SU-DHL-6 (cell line): Measurements from ENCODE around the gene JAKMIP1.

ENCODE experiments used
- H2AFZ ChIP-seq: fragments of 200-600 bp; sonication (generic); 2 replicates; pipeline ENCODE4 v1.6.1; 2014; ENCODE audit warnings: low read depth, mild to moderate bottlenecking, moderate library complexity, mixed read lengths, antibody characterized with exemption, low read length; ENCODE audit not compliant: severe bottlenecking
- H3F3A ChIP-seq: fragments of 200-600 bp; shearing (Covaris generic); 2 replicates; pipeline ENCODE4 v1.6.0; 2016; ENCODE audit warnings: antibody characterized with exemption, mild to moderate bottlenecking; ENCODE audit not compliant: insufficient read depth
- H3K27ac ChIP-seq: fragments of 200-600 bp; sonication (generic); 2 replicates; pipeline ENCODE4 v1.5.1; 2016; ENCODE audit warnings: low read depth, mild to moderate bottlenecking, low read length, moderate library complexity, mixed read lengths
- H3K27me3 ChIP-seq: fragments of 200-600 bp; sonication (generic), shearing (Covaris generic); 2 replicates; pipeline ENCODE4 v1.6.0; 2014; ENCODE audit warnings: mild to moderate bottlenecking, low read length
- H3K36me3 ChIP-seq: fragments of 200-600 bp; sonication (generic); 2 replicates; pipeline ENCODE4 v1.6.1; 2014; ENCODE audit warnings: mild to moderate bottlenecking, low read length, mixed read lengths
- H3K4me2 ChIP-seq: fragments of 300-600, 200-600 bp; shearing (Covaris generic), sonication (generic); 2 replicates; pipeline ENCODE4 v1.6.0; 2014; ENCODE audit warnings: low read length, low read depth, mild to moderate bottlenecking; ENCODE audit not compliant: poor library complexity, severe bottlenecking
- H3K4me3 ChIP-seq: fragments of 200-600 bp; sonication (generic); 2 replicates; pipeline ENCODE4 v1.5.1; 2014; ENCODE audit warnings: antibody characterized with exemption, low read length, mild to moderate bottlenecking, mixed read lengths; ENCODE audit not compliant: insufficient read depth, poor library complexity, severe bottlenecking
- H3K79me2 ChIP-seq: fragments of 200-600 bp; sonication (generic); 2 replicates; pipeline ENCODE4 v1.6.1; 2014; ENCODE audit warnings: mild to moderate bottlenecking, low read length, moderate library complexity; ENCODE audit not compliant: insufficient read depth
- H3K9ac ChIP-seq: fragments of 200-600 bp; sonication (generic); 2 replicates; pipeline ENCODE4 v1.7.0; 2014; ENCODE audit warnings: mild to moderate bottlenecking, low read length
- H3K9me2 ChIP-seq: fragments of 200-600 bp; sonication (generic); replicated peaks from 2 replicates; pipeline ENCODE4 v1.6.1; 2014; ENCODE audit warnings: low read length; ENCODE audit not compliant: insufficient read depth
- H3K9me3 ChIP-seq: fragments of 200-600 bp; sonication (generic); 2 replicates; pipeline ENCODE4 v1.6.1; 2014; ENCODE audit warnings: low read length, mixed read lengths; ENCODE audit not compliant: insufficient read depth
- H4K20me1 ChIP-seq: fragments of 200-600 bp; sonication (generic); 2 replicates; pipeline ENCODE4 v1.6.1; 2014; ENCODE audit warnings: low read depth, mild to moderate bottlenecking, antibody characterized with exemption, low read length, moderate library complexity, mixed read lengths
- CTCF ChIP-seq: fragments of 200-600 bp; sonication (generic); IDR thresholded peaks from one replicate; pipeline ENCODE4 v1.5.1; 2017; ENCODE audit warnings: antibody characterized with exemption, mild to moderate bottlenecking, low read length, moderate library complexity; ENCODE audit not compliant: insufficient read depth, poor library complexity, severe bottlenecking
- EZH2phosphoT487 ChIP-seq: fragments of 200-600 bp; sonication (generic), shearing (Covaris generic); conservative IDR thresholded peaks from 2 replicates; pipeline ENCODE4 v1.6.1; 2018; ENCODE audit warnings: mild to moderate bottlenecking, antibody characterized with exemption, low read length, moderate library complexity, mixed read lengths

Gene JAKMIP1

GRCh38 chr4:6120361-6120760 is 80.0 kb downstream of the JAKMIP1 start:
- Histone ChIP-seq H3K27me3 (no peaks in the 10 kb centered on the region), H4K20me1 (no peaks in the 10 kb centered on the region), H3K9me3 (no peaks in the 10 kb centered on the region), H3K9ac (no peak overlapping the region), H3K27ac (no peak overlapping the region), H3F3A (no peaks in the 10 kb centered on the region), H3K4me2 (no peak overlapping the region), H3K9me2 (no peaks in the 10 kb centered on the region), H3K79me2 (no peaks in the 10 kb centered on the region), H2AFZ (no peak overlapping the region), H3K4me3 (no peak overlapping the region), H3K36me3 (no peaks in the 10 kb centered on the region)
- no peak for TF ChIP-seq EZH2phosphoT487
- TF ChIP-seq CTCF: no peak

GRCh38 chr4:6119507-6120020 is 80.8 kb downstream of the JAKMIP1 start:
- Histone ChIP-seq H3K9me3 (no peaks in the 10 kb centered on the region), H3F3A (no peaks in the 10 kb centered on the region), H3K36me3 (no peaks in the 10 kb centered on the region), H3K4me3 (no peak overlapping the region), H2AFZ (no peak overlapping the region), H3K79me2 (no peaks in the 10 kb centered on the region), H4K20me1 (no peaks in the 10 kb centered on the region), H3K9ac (no peak overlapping the region), H3K27me3 (no peaks in the 10 kb centered on the region), H3K27ac (no peak overlapping the region), H3K4me2 (no peak overlapping the region), H3K9me2 (no peaks in the 10 kb centered on the region)
- TF ChIP-seq CTCF: no peak
- TF ChIP-seq EZH2phosphoT487: no peak

- H3K27me3 ChIP-seq: no peaks in the 10 kb centered on the region
- H3K4me2 ChIP-seq: no peak overlapping the region
- TF ChIP-seq EZH2phosphoT487 (no peak), CTCF (no peak)
- H3K79me2 ChIP-seq: no peaks in the 10 kb centered on the region
- no peak overlapping the region for H2AFZ ChIP-seq
- H3K9ac ChIP-seq: no peak overlapping the region
- H3K9me2 ChIP-seq: no peaks in the 10 kb centered on the region
- no peak overlapping the region for H3K27ac ChIP-seq
- no peaks in the 10 kb centered on the region for H3K36me3 ChIP-seq
- H4K20me1 ChIP-seq: no peaks in the 10 kb centered on the region
- H3K9me3 ChIP-seq: no peaks in the 10 kb centered on the region
- H3K4me3 ChIP-seq: no peak overlapping the region
- no peaks in the 10 kb centered on the region for H3F3A ChIP-seq
These were observed 82.1 kb downstream of the JAKMIP1 start for GRCh38 chr4:6118201-6118600.
